NCI-H2227 (cell line): ENCODE measurements around the gene MAP4K2.

Experiments
- DNase-seq: peaks from one replicate; lab custom pipeline; 2025; ENCODE audit not compliant: unreplicated experiment; lab: John Stamatoyannopoulos, UW

The MAP4K2 gene

GRCh38 chr11:64814712-64815187, 11.7 kb upstream of the MAP4K2 start:
- no peak for DNase-seq

GRCh38 chr11:64813826-64814225, 10.8 kb upstream of the MAP4K2 start:
- no peak for DNase-seq

- peak; percentile 69 for DNase-seq
Measured at GRCh38 chr11:64810891-64811272, 7.9 kb upstream of the MAP4K2 start.

- peak; percentile 99 for DNase-seq
Measured at GRCh38 chr11:64810271-64810890, 7.4 kb upstream of the MAP4K2 start, which contains the start of gene MEN1. Gene MEN1 (minus strand): TSS chr11:64810551. CDS start chr11:64810109, 442 bp downstream.

GRCh38 chr11:64809781-64810241, 6.8 kb upstream of the MAP4K2 start:
- DNase-seq, result peak; percentile 53

GRCh38 chr11:64805481-64805880, 2.5 kb upstream of the MAP4K2 start:
- no peak for DNase-seq

GRCh38 chr11:64804346-64805210, 1.6 kb upstream of the MAP4K2 start:
- peak; percentile 33 for DNase-seq

- DNase-seq, result peak; percentile 59
Measured at GRCh38 chr11:64803846-64804345, 882 bp upstream of the MAP4K2 start.

- no peak for DNase-seq
Measured at GRCh38 chr11:64802370-64803157, 450 bp downstream of the MAP4K2 start.

- no peak for DNase-seq
Measured at GRCh38 chr11:64801561-64802369, 1.2 kb downstream of the MAP4K2 start.

- DNase-seq, result no peak
Measured at GRCh38 chr11:64801158-64801464, 1.9 kb downstream of the MAP4K2 start.

- DNase-seq, result no peak
Measured at GRCh38 chr11:64800303-64801157, 2.5 kb downstream of the MAP4K2 start.

GRCh38 chr11:64799623-64800302, 3.3 kb downstream of the MAP4K2 start:
- DNase-seq, result peak; percentile 17

GRCh38 chr11:64799256-64799622, 3.8 kb downstream of the MAP4K2 start:
- DNase-seq, result no peak

GRCh38 chr11:64796757-64797541, 6.1 kb downstream of the MAP4K2 start:
- DNase-seq, result no peak

- no peak for DNase-seq
Measured at GRCh38 chr11:64796047-64796756, 6.8 kb downstream of the MAP4K2 start.

GRCh38 chr11:64794526-64794925, 8.5 kb downstream of the MAP4K2 start:
- no peak for DNase-seq
